GM18909 (cell line): ENCODE data around the gene TM9SF3.

ENCODE experiments used
- ATAC-seq: cut with Tn5 transposase; IDR thresholded peaks from one replicate; pipeline ENCODE4 v1.9.1; 2021; ENCODE audit warnings: mild to moderate bottlenecking; ENCODE audit not compliant: unreplicated experiment, poor library complexity

The TM9SF3 gene

DNA sequence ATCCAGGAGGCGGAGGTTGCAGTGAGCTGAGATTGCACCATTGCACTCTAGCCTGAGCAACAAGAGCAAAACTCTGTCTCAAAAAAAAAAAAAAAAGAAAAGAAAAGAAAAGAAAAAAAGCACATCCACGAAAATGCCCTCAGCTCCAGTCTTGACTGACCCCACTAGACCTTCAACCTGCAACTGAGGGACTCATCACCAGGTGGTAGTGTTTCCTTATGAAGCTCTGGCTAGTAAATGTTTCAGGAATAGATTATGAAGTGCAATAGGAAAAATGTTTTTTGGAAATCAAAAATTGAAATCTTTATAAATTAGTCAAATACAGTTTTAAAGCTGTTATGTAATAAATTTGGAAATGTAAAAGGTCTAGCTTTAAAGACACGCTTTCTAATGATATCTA is 95.5 kb downstream of the TM9SF3 start:
- ATAC-seq, result no peak

DNA sequence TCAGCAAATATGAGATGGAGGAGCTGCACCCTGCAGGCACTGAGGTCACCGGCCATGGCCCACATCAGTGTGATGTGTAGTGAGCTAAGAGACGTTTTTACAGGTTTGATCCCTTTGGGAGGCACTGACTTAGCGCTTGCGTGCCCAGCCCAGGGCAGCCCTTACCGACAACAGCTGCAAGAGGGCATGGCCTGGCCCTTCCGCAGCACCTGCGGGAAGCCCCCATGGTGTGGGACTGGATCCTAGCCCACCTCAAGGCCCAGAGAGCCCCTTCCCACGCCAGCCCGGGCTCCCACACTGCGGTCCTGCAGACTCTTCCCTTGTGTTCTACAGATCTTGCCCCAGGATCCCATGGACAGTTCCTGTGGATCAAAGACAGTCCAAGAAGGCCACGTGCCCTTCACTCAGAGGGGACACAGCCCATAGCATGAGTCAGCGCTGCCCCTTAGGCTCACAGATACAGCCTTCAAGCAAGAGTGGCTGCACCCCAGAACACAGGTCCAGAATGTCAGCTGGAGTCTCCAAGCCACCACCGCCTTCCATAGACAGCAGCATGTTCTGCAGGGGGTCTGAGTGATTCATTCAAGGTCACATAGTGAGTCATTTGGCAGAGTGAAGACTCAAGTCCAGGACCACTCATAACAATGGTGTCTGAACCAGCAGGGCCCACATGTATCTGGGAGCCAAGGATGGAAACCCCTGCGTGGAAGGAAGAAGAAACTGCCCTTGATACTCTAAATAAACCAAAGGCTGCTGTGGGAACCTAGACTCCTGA is 98.5 kb downstream of the TM9SF3 start:
- ATAC-seq, result no peak

DNA sequence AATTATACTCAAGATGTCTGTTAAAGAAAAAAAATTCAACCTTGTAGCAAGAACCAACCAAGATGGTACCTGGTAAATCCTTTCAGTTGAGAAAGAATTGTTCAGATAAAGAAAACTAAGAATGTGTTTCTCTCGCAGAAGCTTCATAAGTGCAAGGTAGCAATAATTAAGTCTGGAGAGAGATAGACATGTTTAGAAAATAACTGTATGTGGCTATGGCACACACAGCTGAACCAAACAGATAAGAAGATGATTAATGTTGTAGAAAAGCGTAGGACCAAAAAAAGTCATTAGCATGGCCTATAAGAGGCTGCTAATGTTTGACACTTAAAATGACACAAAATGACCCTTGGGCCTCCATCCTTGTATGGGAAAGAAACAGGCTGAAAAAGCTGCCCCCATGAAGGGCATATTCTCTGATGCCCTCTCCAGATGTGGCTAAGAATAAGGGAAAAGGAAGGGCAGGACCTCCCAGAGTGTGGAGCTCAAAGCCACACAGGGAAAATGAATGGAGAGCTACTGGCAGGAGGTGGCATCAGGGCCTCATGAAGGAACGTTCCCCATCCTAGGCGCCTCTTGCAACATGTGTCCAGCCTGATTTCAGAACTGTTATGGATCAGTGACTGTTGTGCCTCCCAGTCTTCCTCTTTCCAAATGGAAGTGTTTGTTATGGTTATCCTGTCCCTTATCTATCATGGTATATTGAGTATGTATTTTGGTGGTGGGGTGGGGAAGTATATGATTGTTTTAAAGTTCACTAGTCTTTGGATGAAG is 103.8 kb downstream of the TM9SF3 start:
- no peak for ATAC-seq

DNA sequence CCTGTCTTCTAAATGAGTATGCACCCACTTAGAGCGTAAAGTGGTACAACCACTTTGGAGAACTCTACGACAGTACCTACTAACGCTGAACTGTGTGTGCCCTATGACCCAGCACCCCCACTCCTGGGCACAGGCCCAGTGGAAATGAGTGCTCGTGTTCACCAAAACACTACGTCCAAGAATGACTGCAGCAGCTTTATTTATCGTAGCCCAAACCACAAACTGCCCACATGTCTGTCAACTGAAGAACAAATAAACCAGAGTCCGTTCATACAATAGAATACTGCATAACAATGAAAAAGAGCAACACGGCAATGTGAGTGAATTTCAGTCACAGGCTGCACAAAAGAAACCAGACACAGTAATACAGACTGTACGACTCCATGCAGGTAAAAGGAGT is 108.5 kb downstream of the TM9SF3 start:
- ATAC-seq, result no peak

DNA sequence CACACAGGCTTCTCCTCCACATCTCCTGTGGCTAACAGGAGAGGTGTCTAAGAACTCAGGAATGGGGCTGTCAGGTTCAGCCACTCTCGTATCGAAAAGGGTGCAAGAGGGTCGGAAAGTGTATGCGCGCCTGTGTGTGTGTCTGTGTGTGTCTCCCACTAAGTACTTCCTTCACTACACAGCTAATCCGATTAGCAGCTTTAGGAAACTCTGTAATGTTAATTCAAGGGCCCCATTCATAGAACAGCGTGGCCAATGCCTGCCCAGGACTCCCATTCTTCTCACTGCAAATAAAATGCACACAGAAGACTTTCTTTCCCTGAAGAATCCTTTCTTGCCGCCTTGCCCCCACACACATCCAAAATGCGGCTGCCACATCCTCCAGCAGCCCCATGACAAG is 112.9 kb downstream of the TM9SF3 start:
- no peak for ATAC-seq

DNA sequence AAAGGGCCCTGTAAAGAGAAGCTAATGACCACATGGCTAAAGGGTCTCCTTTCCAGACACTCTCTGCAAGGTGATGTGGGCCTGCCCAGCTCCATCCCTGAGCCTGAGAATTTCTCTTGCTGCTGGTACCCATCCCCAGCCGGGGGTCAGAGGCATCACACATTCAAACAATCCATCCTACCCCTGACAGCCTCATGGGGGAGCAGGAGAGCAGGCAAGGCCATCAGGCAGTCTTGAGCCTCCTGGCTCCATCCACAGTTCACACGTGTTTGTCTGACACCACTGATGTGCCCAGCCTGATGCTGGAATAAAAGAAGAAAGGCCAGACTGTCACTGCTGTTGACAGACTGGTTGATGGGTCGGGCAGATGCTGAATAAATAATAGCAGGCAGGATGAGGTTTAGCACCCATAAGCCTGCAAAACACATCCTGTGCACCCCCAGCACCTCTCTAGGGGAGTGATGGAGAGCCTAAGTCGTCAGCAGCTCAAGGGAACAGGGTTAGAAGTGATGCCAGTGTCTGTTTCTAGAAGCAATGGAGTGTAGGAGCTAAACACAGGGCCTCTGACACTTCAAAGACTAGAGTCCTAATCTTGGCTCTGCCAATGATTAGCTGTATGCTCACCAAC is 116.6 kb downstream of the TM9SF3 start:
- ATAC-seq, result no peak

DNA sequence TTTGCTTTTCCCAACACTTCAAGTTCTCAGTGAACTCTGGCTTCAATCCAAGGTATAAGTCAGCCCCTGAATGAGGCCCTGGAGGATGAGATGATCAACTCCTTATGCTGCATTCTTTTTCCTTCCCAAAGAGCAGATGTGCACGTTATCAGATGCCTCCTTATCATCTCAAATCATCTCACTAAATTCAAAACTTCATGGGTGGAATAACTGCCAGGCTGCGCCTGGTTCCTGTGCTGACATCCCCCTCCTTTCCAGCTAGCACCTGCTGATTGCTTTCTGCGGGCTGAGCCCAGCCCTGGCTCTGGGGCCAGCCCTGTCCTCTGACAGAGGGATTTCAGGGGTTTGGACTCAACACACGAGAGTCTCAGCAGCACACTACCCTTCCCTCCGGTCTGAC is 118.0 kb downstream of the TM9SF3 start:
- ATAC-seq, result no peak
